Subcutaneous adipose tissue (tissue), 4 donors: ENCODE results near the gene TANGO6. TPM values are rescaled to one million over a fixed set of nuclear protein-coding genes. Genes with fewer than 3 reads are reported as not detected.

ENCODE experiments used
- CTCF ChIP-seq: fragments of 450-650 bp; IDR thresholded peaks from one replicate; pipeline ENCODE4 v1.5.1; 2016; ENCODE audit warnings: low read depth, mild to moderate bottlenecking, control low read depth, antibody characterized with exemption, moderate library complexity
- total RNA-seq, 4 donors: library from RNA; depleted of rRNA; stranded (reverse); fragments of >200 nt; gene quantifications; one replicate each; pipeline ENCODE4 v1.1.0, GENCODE V29; 2016

The TANGO6 gene
- total RNA-seq, 4 donors from 2014 or later = 14.3 to 19.4 (median 15.9) TPM

DNA sequence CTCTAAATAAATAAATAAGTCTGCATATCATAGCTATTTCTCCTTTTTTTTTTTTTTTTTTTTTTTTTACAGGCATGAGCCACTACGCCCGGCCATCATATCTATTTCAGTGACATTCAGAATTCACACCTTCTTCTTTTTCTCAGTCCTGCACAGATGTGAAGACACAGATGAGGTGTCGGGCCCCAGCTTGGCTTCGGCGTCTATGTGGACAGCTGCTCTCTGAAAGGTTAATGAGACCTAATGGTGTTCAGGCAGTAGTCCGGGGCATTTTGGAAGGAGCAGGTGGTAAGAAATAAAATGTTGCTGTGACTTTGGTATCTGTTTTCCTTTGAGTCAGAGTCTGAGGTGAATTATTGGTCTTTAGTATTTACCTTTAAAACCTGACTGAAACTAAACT lies 23.6 kb downstream of the TANGO6 start:
- no peak for TF ChIP-seq CTCF

- no peak for TF ChIP-seq CTCF
Observed at GRCh38 chr16:68869492-68870088, 26.3 kb downstream of the TANGO6 start.

DNA sequence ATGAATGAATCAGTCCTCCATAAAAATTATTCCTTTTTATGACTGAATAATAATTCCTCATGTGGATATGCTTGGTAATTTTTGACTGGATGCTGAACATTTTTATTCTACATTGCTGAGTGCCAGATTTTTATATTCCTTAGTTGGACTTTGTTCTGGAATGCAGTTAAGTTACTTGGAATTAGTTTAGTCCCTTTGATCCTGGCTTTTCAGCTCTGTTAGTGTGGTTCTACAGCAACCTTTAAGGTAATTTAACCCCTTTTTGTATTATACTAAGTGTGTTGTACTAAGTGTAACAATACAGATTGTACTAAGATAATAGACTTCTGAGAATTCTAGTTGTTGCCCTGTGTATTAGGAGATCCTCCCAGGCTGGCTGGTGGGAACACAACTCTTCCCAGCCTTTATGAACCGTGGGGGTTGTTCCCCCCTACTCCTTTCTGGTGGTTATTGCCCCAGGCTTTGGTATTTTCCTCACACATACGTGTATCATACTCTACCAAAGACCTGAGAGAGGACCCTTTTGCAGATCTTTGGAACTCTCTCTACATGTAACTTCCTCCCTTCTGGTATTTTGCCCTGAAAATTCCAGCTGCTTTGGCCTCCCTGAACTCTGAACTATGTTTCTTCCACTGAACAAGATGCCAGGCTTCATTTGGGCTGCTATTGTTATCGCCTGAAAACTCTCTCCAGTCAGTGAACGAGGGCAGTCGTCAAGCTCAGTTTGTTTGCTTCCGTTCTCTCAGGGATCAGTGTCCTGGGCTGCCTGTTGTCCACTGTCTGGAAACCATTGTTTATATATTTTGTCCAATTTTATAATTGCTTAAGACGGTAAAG lies 30.5 kb downstream of the TANGO6 start:
- no peak for TF ChIP-seq CTCF

DNA sequence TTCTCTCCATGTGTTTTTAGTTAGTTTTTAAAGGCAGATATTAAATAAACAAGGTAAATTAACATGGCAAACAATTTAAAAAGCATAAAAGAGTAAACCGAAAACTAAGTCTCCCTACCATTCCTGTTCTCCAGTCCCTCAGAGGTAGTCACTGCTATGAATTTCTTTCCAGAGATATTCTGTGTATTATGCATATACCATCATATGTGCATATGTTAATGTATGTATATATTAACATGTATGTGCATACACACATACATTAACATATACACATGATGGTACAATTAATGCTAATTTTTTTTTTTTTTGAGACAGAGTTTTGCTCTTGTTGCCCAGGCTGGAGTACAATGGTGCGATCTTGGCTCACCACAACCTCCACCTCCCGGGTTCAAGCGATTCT lies 32.5 kb downstream of the TANGO6 start:
- no peak for TF ChIP-seq CTCF

DNA sequence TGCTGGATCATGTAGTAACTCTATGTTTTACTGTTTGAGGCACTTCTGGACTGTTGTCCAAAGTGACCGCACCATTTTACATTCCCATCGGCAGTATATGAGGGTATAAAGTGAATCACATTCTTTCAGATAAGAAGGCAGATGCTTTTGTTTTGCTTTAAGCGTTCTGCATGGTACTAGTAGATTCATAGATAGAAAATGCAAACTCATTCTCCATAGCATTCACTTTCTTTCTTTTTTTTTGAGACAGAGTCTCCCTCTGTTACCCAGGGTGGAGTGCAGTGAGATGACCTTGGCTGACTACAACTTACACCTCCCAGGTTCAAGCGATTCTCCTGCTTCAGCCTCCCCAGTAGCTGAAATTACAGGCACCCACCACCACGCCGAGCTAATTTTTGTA lies 40.4 kb downstream of the TANGO6 start:
- no peak for TF ChIP-seq CTCF

GRCh38 chr16:68884401-68884800 lies 41.1 kb downstream of the TANGO6 start:
- no peak for TF ChIP-seq CTCF

GRCh38 chr16:68884861-68885720 lies 41.8 kb downstream of the TANGO6 start:
- no peak for TF ChIP-seq CTCF
